Upper lobe of left lung (tissue), 6 donors: Measurements from ENCODE around the gene NBEAL2. TPM values are rescaled to one million over a fixed set of nuclear protein-coding genes. Genes with fewer than 3 reads are reported as not detected.

Experiments used
- ATAC-seq, 2 donors: fragments of 200-7000 bp; cut with Tn5 transposase; one replicate each; pipeline ENCODE4 v1.9.1; 2022; ENCODE audit warnings: mild to moderate bottlenecking in 2 of 2, moderate library complexity in 2 of 2; ENCODE audit not compliant: low FRiP score in 2 of 2
- DNase-seq, 2 donors: peaks; one replicate each; pipeline ENCODE4 v3.0.0-alpha.2; 2019 to 2020
- H3K27ac ChIP-seq, 4 donors: fragments of 200-600 bp; sonication (generic); one replicate each; pipeline ENCODE4 v1.5.1; 2016 to 2019
- H3K27me3 ChIP-seq, 4 donors: fragments of 200-600 bp; sonication (generic); one replicate each; pipeline ENCODE4 v1.5.1; 2017 to 2019
- H3K36me3 ChIP-seq, 4 donors: fragments of 200-600 bp; sonication (generic); one replicate each; pipeline ENCODE4 v1.5.1; 2016 to 2019
- H3K4me1 ChIP-seq, 4 donors: fragments of 200-600 bp; sonication (generic); one replicate each; pipeline ENCODE4 v1.5.1; 2018 to 2019
- H3K4me3 ChIP-seq, 4 donors: fragments of 200-600 bp; sonication (generic); one replicate each; pipeline ENCODE4 v1.5.1; 2017 to 2019; ENCODE audit warnings: mild to moderate bottlenecking in 2 of 4, moderate library complexity in 1 of 4
- H3K9me3 ChIP-seq, 4 donors: fragments of 200-600 bp; sonication (generic); one replicate each; pipeline ENCODE4 v1.5.1; 2018 to 2019
- CTCF ChIP-seq, 6 experiments: fragments of 450-650 bp in 4 of 6; fragments of 200-600 bp in 2 of 6; sonication (generic) in 2 of 6; IDR thresholded peaks; one replicate each; pipeline ENCODE4 v1.5.1; 2016 to 2019; ENCODE audit warnings: antibody characterized with exemption in 6 of 6
- EP300 ChIP-seq, 4 donors: sonication (generic); formaldehyde crosslinking; IDR thresholded peaks; one replicate each; pipeline ENCODE4 v1.5.1; 2017; ENCODE audit warnings: antibody characterized with exemption in 4 of 4, control low read depth in 2 of 4
- POLR2A ChIP-seq, 4 donors: fragments of 450-650 bp; IDR thresholded peaks; one replicate each; pipeline ENCODE4 v1.5.1; 2016 to 2017; ENCODE audit warnings: antibody characterized with exemption in 4 of 4, mild to moderate bottlenecking in 2 of 4
- POLR2AphosphoS5 ChIP-seq, 2 donors: sonication (generic); formaldehyde crosslinking; IDR thresholded peaks; one replicate each; pipeline ENCODE4 v1.5.1; 2017; ENCODE audit warnings: antibody characterized with exemption in 2 of 2
- WGBS, 2 donors: methylation state at CpG; one replicate each; pipeline ENCODE4 v1.1.5; 2017 to 2018; 5-methylcytosine and 5-hydroxymethylcytosine counted together
- total RNA-seq, 6 donors: library from RNA; depleted of rRNA in 4 of 6; stranded (reverse); fragments of >200 nt in 4 of 6; gene quantifications; one replicate each; pipeline versions ENCODE4 v1.1.0 to v1.2.1, GENCODE V29; 2016 to 2021
- donor health status: DM: no; HTN: no; CAD: no; lungs with moderate emphysema.
- donor health status: DM: no; HTN: yes; CAD: no; lungs with severe emphysema.

Gene NBEAL2
- total RNA-seq, 6 donors from 2014 or later = 94.7 to 436 (median 163) TPM

- no peak overlapping the region for H3K27ac ChIP-seq
- no peak for DNase-seq
- no peaks in the 10 kb centered on the region for H3K9me3 ChIP-seq
- peaks cover 27 to 45% (median 42%) of the 10 kb centered on the region in 4 donors for H3K4me1 ChIP-seq
- no peak for TF ChIP-seq POLR2AphosphoS5 (IDR thresholded peaks at IDR 0.05)
- TF ChIP-seq CTCF (IDR thresholded peaks at IDR 0.05) = no peak
- no peak for TF ChIP-seq EP300 (IDR thresholded peaks at IDR 0.05)
- TF ChIP-seq POLR2A (IDR thresholded peaks at IDR 0.05) = no peak
- ATAC-seq = no peak
- no peaks in the 10 kb centered on the region for H3K27me3 ChIP-seq
- no peak overlapping the region for H3K4me3 ChIP-seq
- WGBS, 2 donors = 93 to 100% methylated on average over 3 to 14 of the region's 16 CpGs
- H3K36me3 ChIP-seq = peaks cover 0 to 77% (median 53%) of the 10 kb centered on the region in 4 donors
Measured at GRCh38 chr3:46991406-46992165, 12.1 kb downstream of the NBEAL2 start.

- ATAC-seq (no peak), DNase-seq (no peak)
- Histone ChIP-seq H3K4me3 (no peak overlapping the region), H3K27me3 (no peaks in the 10 kb centered on the region), H3K4me1 (peaks cover 20 to 38% (median 35%) of the 10 kb centered on the region in 4 donors), H3K9me3 (no peaks in the 10 kb centered on the region), H3K27ac (no peak overlapping the region), H3K36me3 (peaks cover 0 to 83% (median 59%) of the 10 kb centered on the region in 4 donors)
- WGBS, 2 donors = 91 to 96% methylated on average over 8 to 9 of the region's 9 CpGs
- TF ChIP-seq POLR2AphosphoS5 (IDR thresholded peaks at IDR 0.05) (no peak), POLR2A (IDR thresholded peaks at IDR 0.05) (no peak), EP300 (IDR thresholded peaks at IDR 0.05) (no peak), CTCF (IDR thresholded peaks at IDR 0.05) (no peak)
Measured at GRCh38 chr3:46992231-46992630, 12.8 kb downstream of the NBEAL2 start.

- TF ChIP-seq POLR2AphosphoS5 (IDR thresholded peaks at IDR 0.05) (no peak), CTCF (IDR thresholded peaks at IDR 0.05) (no peak), POLR2A (IDR thresholded peaks at IDR 0.05) (no peak)
- H3K4me1 ChIP-seq = peaks cover 10 to 35% (median 25%) of the 10 kb centered on the region in 4 donors
Measured at GRCh38 chr3:46993292-46993691, 13.8 kb downstream of the NBEAL2 start.

GRCh38 chr3:46993986-46994385 is 14.5 kb downstream of the NBEAL2 start:
- H3K4me1 ChIP-seq = peaks cover 3 to 30% (median 18%) of the 10 kb centered on the region in 4 donors
- no peak overlapping the region for H3K4me3 ChIP-seq
- DNase-seq = no peak
- H3K36me3 ChIP-seq = peaks cover 0 to 96% (median 67%) of the 10 kb centered on the region in 4 donors
- no peaks in the 10 kb centered on the region for H3K9me3 ChIP-seq
- TF ChIP-seq POLR2A (IDR thresholded peaks at IDR 0.05) (no peak), POLR2AphosphoS5 (IDR thresholded peaks at IDR 0.05) (no peak), EP300 (IDR thresholded peaks at IDR 0.05) (no peak), CTCF (IDR thresholded peaks at IDR 0.05) (no peak)
- ATAC-seq = no peak
- no peak overlapping the region for H3K27ac ChIP-seq
- no peaks in the 10 kb centered on the region for H3K27me3 ChIP-seq
- WGBS, 2 donors = 89 to 90% methylated on average over 4 to 5 of the region's 7 CpGs

More at GRCh38 chr3:46993292-46993691, 13.8 kb downstream of the NBEAL2 start:
- Histone ChIP-seq H3K4me3 (no peak overlapping the region), H3K9me3 (no peaks in the 10 kb centered on the region), H3K36me3 (peaks cover 0 to 94% (median 66%) of the 10 kb centered on the region in 4 donors), H3K27me3 (no peaks in the 10 kb centered on the region), H3K27ac (no peak overlapping the region)
- 83 to 84% methylated on average over 2 of the region's 2 CpGs for WGBS, 2 donors
- no peak for DNase-seq
- ATAC-seq = no peak
